ENCODE data around the gene HNF1B.
"Not testable (repeated sequence)": the region's sequence is repeated elsewhere in the genome, so short reads cannot be mapped to it uniquely, and the experiment has no call there.

The HNF1B gene

GRCh38 chr17:37744961-37745800 lies at the start of gene HNF1B:
Gene HNF1B, minus strand, starts transcription at chr17:37745059. Its CDS starts 175 bp downstream, at chr17:37744884.
- no peak for DNase-seq

DNA sequence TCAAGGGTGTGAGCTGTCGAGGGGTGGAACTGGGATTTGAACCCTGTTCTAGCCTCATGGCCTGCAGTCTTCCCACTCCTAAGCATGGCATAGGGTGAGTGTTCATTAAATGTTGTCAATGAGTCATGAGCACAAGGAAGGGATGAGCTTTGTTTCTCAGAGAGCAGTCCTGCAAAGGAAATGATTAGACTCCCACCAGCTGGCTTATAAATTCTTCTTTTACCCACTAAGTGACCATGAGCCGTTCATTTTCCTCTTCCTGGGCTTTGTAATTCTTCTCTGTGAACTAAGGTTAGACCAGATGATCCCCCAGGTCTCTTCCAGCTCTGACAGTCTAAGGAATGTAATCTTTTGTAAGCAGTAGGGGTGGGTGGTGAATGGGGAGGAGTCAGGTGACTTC lies 47.9 kb upstream of the HNF1B start:
- DNase-seq = peak; percentile 66

GRCh38 chr17:37791447-37792399 lies 46.9 kb upstream of the HNF1B start:
- no peak for DNase-seq

DNA sequence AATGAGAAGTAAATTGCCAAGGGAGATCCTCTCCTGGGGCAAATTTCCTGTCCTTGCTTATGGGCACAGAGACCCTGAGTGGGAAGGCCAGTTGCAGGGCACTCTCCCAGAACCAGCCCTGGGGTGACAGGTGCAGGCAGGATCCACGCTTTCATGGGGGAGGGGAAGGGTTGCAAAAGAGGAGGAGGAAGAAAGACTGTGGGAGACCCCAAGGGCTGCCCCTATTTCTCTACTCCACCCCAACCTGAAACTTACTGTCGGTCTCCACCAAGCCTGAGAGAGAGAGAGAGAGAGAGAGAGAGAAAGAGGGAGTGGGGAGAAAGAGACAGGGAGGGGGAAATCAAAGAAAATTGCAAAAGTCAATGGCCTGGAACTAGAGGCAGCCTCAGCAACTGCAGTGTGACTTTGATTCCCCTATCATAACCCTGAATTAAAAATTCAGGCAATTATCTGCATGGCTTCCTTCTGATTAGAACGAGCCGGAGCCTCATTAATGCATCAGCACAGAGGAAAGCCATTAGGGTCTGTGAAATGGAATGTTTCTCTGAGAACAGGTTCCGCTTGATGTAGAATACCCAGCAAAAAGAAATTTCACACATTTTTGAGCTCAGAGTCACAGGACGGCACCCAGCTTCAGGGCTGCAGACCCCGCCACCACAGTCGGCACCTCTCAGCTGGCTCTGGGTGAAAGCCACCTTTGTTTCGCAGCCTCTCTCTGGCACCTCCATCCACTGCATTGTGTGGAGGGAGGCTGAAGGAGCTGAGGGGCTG lies 45.1 kb upstream of the HNF1B start:
- no peak for DNase-seq

DNA sequence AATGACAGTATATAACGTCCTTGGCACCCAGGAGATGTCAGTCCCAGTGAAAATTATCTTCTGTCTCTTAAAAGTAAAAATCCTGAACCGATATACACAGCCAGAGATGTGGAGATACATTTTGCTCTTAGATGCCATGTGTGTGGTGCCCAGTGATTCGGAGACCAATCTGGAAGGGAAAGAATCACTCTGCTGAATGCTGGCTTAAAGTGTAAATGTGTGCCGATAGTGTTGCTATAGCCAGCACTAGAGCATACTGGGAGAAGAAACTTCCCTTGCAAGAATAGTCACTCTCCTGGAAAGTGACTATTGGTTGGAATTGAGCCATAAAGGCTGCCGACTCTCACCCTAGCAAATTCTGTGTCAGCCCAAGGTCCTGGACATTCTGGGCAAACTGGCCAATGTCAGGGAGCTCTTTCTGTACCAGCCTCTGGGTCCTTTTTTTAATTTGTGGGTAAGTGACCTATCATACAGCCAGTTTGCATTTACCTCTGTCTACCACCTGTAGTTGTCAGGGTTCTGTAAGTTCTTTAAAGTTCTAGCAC lies 44.2 kb upstream of the HNF1B start:
- DNase-seq = no peak

DNA sequence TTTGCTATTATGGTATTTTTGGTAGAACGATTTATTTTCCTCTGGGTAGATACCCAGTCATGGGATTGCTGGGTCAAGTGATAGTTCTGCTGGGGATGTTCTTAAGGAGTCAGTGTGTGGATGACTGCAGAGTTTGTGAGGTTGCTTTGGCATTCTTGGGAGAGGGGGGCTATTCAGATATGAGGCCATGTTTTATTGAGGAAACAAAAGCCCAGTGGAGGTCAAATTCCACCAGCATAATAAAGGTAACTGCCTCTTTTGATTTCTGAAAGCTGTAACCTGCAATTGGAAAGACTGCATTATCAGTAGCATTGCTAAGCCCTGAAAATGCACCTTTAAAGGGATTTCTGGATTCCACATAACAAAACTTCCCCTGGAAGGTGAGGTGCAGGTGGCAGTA lies 43.7 kb upstream of the HNF1B start:
- no peak for DNase-seq

GRCh38 chr17:37787055-37787757 lies 42.3 kb upstream of the HNF1B start:
- DNase-seq = peak; percentile 50

GRCh38 chr17:37786481-37786880 lies 41.6 kb upstream of the HNF1B start:
- no peak for DNase-seq

DNA sequence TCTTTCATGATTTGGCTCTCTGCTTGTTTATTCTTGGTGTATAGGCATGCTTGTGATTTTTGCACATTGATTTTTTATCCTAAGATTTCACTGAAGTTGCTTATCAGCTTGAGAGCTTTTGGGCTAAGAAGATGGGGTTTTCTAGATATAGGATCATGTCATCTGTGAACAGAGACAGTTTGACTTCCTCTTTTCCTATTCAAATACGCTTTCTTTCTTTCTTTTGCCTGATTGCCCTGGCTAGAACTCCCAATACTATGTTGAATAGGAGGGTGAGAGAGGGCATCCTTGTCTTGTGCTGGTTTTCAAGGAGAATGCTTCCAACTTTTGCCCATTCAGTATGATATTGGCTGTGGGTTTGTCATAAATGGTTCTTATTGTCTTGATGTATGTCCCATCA lies 37.6 kb upstream of the HNF1B start:
- DNase-seq = not testable (repeated sequence)

- peak; percentile 21 for DNase-seq
These were observed 36.6 kb upstream of the HNF1B start for GRCh38 chr17:37781451-37781850.

DNA sequence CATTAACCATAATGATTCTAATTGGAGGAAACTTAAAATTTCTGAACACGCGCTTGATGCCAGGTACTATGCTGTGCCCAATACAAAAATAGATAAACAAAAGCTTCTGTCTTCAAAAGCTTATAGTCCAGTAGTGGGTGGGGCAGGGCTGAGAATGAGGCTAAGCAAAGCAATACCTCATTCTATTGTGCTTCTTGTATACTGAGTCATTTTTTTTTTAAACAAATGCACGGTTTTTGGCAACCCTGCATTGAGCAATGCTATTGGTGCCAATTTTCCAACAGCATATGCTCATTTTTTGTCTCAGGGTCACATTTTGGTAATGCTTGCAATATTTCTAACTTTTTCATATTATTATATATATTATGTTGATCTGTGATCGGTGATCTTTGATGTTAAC lies 34.7 kb upstream of the HNF1B start:
- DNase-seq = peak; percentile 47

DNA sequence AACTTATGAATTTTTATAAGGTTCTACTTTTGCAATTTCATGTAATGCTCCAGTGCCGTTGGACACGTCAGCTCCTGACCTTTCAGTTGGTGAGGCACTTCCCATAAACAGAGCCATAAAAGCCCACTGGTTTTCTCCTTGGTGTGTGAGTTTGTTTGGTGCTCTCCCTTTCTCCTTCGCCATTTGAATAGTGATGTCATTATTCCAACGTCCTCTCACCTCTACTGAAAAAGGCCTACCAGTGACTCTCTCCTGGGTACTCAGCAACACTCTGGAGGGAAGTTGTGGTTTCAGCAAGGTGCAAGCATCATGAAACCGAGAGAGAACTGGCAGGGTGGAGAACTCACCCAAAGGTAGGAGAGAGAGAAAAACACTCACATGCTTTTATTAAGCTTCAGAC lies 29.6 kb upstream of the HNF1B start:
- DNase-seq = no peak

- DNase-seq = no peak
These were observed 28.1 kb upstream of the HNF1B start for GRCh38 chr17:37772982-37773381.

DNA sequence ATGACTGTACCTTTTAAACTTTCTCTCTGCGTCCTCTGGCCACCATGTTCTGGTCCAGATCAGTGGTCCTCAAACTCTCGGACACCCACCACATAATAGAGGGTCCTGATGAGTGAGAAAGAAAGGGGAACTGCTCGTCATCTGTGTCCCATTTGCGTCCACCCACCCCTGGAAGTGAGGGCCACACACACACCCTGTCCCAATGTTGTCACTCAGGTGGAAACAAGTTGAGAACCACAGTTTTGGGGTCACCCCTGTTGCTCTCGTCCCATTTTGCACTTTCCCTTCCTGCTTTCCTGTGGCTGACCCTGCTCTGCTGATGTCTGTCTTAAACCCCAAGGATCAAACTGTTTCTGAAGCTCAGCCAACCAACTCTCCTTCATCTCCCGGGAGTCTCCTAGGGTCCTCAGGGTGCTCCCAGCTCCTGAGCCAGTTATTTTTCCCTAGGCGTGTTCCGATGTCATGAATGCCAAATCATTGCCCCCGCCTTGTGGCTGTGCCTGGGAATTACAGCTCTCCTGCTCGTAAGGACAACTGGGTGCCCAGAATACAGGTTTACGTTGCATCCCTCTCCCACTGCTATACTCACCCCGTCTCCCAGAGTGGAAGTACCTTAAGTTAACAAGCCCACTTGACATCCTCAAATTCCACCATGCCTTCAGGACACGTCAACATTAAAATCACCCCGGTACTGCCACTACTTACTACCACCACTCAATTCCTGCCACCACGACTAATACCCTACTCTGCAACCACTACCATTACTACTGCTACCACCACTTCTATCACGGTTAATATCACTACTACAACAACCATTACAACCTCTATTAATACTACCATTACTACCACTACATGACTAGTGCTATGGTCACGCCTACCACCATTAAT lies 26.0 kb upstream of the HNF1B start:
- DNase-seq = peak; percentile 67

GRCh38 chr17:37769050-37769449 lies 24.2 kb upstream of the HNF1B start:
- DNase-seq = no peak

DNA sequence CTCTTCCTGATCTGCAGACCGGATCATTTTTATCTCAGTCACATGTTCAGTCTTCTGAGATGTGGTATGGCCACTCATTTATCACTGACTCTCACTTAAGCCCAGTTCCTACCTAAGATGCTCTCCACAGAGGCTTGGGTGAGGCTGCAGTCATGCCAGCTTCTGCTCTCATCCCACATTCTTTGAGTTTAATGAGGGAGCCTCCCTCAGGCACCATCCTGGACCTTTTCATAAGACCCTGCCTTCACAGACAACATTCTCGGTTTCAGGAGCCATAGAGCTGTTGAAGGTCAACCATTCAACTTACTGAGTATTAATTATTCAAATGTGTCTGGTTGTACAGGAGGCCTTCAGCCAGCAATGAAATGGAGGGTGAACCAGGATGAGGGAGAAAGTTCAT lies 23.6 kb upstream of the HNF1B start:
- DNase-seq = no peak

- no peak for DNase-seq
These were observed 22.1 kb upstream of the HNF1B start for GRCh38 chr17:37766971-37767370.

DNA sequence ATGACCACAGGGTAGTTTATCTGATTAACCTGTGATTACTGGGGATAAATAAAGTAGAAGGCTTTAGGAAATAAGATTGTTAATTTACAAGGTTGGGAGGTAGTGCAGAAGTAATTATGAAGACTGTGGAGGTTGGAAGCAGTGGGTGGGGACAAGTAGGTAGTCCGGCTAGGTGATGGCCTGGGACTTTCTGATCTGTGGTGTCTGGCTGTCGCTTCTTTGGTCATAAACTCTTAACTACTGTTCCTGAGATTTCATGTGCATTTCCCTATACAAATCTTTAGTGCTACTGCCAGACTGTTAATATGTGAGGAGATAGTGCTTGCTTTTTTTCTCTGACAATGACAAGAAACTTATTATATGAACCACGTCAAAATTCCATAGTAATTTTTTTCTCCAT lies 19.5 kb upstream of the HNF1B start:
- DNase-seq = no peak

DNA sequence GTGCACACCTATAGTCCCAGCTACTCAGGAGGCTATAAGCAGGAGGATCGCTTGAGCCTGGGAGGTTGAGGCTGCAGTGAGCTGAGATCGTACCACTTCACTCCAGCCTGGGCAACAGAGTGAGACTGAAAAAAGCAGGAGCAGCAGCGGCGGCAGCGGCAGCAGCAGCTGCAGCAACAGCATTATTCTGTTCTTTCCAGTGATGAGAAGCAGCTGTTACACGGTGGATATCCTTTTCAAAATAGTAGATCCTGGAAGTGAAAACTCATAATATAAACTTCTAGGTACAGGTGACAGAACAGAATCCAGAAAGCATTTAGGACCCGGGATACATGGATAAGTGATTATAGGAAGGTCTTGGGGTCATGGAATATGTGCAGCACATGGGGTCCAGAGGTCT lies 17.8 kb upstream of the HNF1B start:
- no peak for DNase-seq

DNA sequence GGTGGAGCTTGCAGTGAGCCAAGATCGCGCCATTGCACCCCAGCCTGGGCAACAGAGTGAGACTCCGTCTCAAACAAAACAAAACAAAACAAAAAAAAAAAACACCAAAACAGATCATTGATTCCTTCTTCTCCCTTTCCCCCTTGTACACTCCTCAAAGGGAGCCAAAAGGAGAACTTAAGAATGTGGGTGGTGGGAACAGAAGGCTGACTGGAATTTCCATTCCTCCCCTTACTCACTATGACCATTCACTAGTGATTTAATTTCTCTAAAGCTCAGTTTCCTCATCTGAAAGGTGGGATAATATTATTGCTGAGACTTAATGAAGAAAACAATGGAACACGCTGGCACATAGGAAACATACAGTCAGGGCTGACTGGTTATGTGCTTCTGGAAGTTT lies 17.1 kb upstream of the HNF1B start:
- DNase-seq = no peak

GRCh38 chr17:37761059-37761458 lies 16.2 kb upstream of the HNF1B start:
- no peak for DNase-seq
